ENCODE data around the gene LSM8. TPM values are rescaled to one million over a fixed set of nuclear protein-coding genes. Genes with fewer than 3 reads are reported as not detected.

LSM8 gene
- total RNA-seq: 30.3 and 35.0 TPM in 2 replicates

GRCh38 chr7:118183786-118184564 is at the start of gene LSM8:
Gene LSM8, plus strand, starts transcription at chr7:118184164. Its CDS starts 60 bp downstream, at chr7:118184224.

GRCh38 chr7:118224521-118224920 is 40.6 kb downstream of the LSM8 start, which contains the start of gene ANKRD7:
Gene ANKRD7, plus strand, starts transcription at chr7:118224704. Its CDS starts 127 bp downstream, at chr7:118224831.

Other genes with a start within 250 kb of the LSM8 start
- 0.08 and 0.91 TPM in 2 replicates for gene ANKRD7, start 40.5 kb downstream of the LSM8 start, total RNA-seq

Data from epithelial cell of alveolus of lung (primary cell).